Activated T-helper 2 cell treated with anti-CD3 and anti-CD28 coated beads, Interferon-gamma antibody, Interleukin-2, Interleukin-4, amounts not matched to agents 10 μg/mL and 5 μg/mL and 100 μg/mL, durations not matched to agents 14 hours and 24 hours and 36 hours (primary cell): ENCODE measurements around the gene PPP1R14C. TPM values are rescaled to one million over a fixed set of nuclear protein-coding genes. Genes with fewer than 3 reads are reported as not detected.
A peak's percentile ranks its signal among the peaks of the same experiment; 100 is the strongest.
"Not testable (repeated sequence)": the region's sequence is repeated elsewhere in the genome, so short reads cannot be mapped to it uniquely, and the experiment has no call there.

Experiments used
- DNase-seq: peaks from one replicate; pipeline ENCODE4 v3.0.0; 2021; ENCODE audit warnings: low spot score
- H3K27ac Mint-ChIP-seq: one replicate; pipeline ENCODE4 v1.8.0; 2021; ENCODE audit warnings: mixed read lengths
- H3K27me3 Mint-ChIP-seq: one replicate; pipeline ENCODE4 v1.8.0; 2021; ENCODE audit warnings: low read depth, mixed read lengths
- H3K36me3 Mint-ChIP-seq: one replicate; pipeline ENCODE4 v1.8.0; 2021; ENCODE audit warnings: low read depth, mixed read lengths
- H3K4me1 Mint-ChIP-seq: one replicate; pipeline ENCODE4 v1.8.0; 2021; ENCODE audit warnings: low read depth, mixed read lengths
- H3K4me3 Mint-ChIP-seq: one replicate; pipeline ENCODE4 v1.8.0; 2021; ENCODE audit warnings: low read depth, mild to moderate bottlenecking, moderate library complexity, mixed read lengths
- H3K9me3 Mint-ChIP-seq: one replicate; pipeline ENCODE4 v1.8.0; 2021; ENCODE audit warnings: mixed read lengths
- intact Hi-C: fragments of 100-400 bp; cut with micrococcal nuclease; formaldehyde crosslinking; loops from one replicate; pipeline ENCODE4 v1.15.1; 2023
- total RNA-seq: library from RNA; stranded (reverse); gene quantifications from 2 replicates; pipeline ENCODE4 v1.2.3, GENCODE V29; 2022

The PPP1R14C gene
- total RNA-seq, 1 donor from 2014 or later = 0.23 TPM

- Mint-ChIP-seq H3K36me3 (peaks cover 3% of the 10 kb centered on the region), H3K4me3 (no peak overlapping the region), H3K4me1 (peaks cover 51% of the 10 kb centered on the region), H3K27ac (no peak overlapping the region), H3K27me3 (peaks cover 6% of the 10 kb centered on the region), H3K9me3 (peaks cover 11% of the 10 kb centered on the region)
- intact Hi-C loops = no loop called here
- DNase-seq = no peak
Measured at GRCh38 chr6:150238846-150239407, 96.1 kb downstream of the PPP1R14C start.

- H3K9me3 Mint-ChIP-seq = peaks cover 11% of the 10 kb centered on the region
- H3K36me3 Mint-ChIP-seq, DNase-seq, H3K27me3 Mint-ChIP-seq, H3K4me3 Mint-ChIP-seq: not testable (repeated sequence)
- peak overlapping the region; percentile 78 for H3K27ac Mint-ChIP-seq
- intact Hi-C loops = loop anchor here (1.0 to 5.0 kb wide), 4 partner anchors 12 to 176 kb away; no protein-coding TSS in a partner anchor
- H3K4me1 Mint-ChIP-seq = peaks cover 43% of the 10 kb centered on the region
Measured at GRCh38 chr6:150241756-150242155, 98.9 kb downstream of the PPP1R14C start.

- intact Hi-C loops = loop anchor here (5.0 kb wide), 2 partner anchors 59 to 174 kb away; no protein-coding TSS in a partner anchor
- H3K27me3 Mint-ChIP-seq = peaks cover 3% of the 10 kb centered on the region
- no peak for DNase-seq
- H3K36me3 Mint-ChIP-seq = peaks cover 7% of the 10 kb centered on the region
- H3K27ac Mint-ChIP-seq = no peak overlapping the region
- no peak overlapping the region for H3K4me3 Mint-ChIP-seq
- peaks cover 28% of the 10 kb centered on the region for H3K4me1 Mint-ChIP-seq
- H3K9me3 Mint-ChIP-seq = peaks cover 27% of the 10 kb centered on the region
Measured at GRCh38 chr6:150243620-150244314, 100.9 kb downstream of the PPP1R14C start.

GRCh38 chr6:150245148-150245935 lies 102.5 kb downstream of the PPP1R14C start:
- Mint-ChIP-seq H3K4me3 (no peak overlapping the region), H3K36me3 (peaks cover 6% of the 10 kb centered on the region), H3K4me1 (peaks cover 25% of the 10 kb centered on the region), H3K27me3 (peaks cover 3% of the 10 kb centered on the region), H3K27ac (no peak overlapping the region), H3K9me3 (peaks cover 21% of the 10 kb centered on the region)
- no peak for DNase-seq
- intact Hi-C loops = no loop called here

GRCh38 chr6:150247803-150248202 lies 105.0 kb downstream of the PPP1R14C start:
- H3K9me3 Mint-ChIP-seq = peaks cover 25% of the 10 kb centered on the region
- peaks cover 15% of the 10 kb centered on the region for H3K4me1 Mint-ChIP-seq
- no peak overlapping the region for H3K4me3 Mint-ChIP-seq
- peaks cover 5% of the 10 kb centered on the region for H3K27me3 Mint-ChIP-seq
- intact Hi-C loops = no loop called here
- no peak for DNase-seq
- no peak overlapping the region for H3K27ac Mint-ChIP-seq
- H3K36me3 Mint-ChIP-seq = peaks cover 13% of the 10 kb centered on the region

GRCh38 chr6:150248300-150248699 lies 105.5 kb downstream of the PPP1R14C start:
- Mint-ChIP-seq H3K4me1 (peaks cover 20% of the 10 kb centered on the region), H3K27me3 (peaks cover 5% of the 10 kb centered on the region), H3K36me3 (peaks cover 13% of the 10 kb centered on the region), H3K27ac (no peak overlapping the region), H3K4me3 (no peak overlapping the region), H3K9me3 (peaks cover 25% of the 10 kb centered on the region)
- DNase-seq = no peak
- intact Hi-C loops = no loop called here

GRCh38 chr6:150249261-150249660 lies 106.4 kb downstream of the PPP1R14C start:
- DNase-seq = no peak
- no peak overlapping the region for H3K27ac Mint-ChIP-seq
- H3K4me1 Mint-ChIP-seq = peaks cover 23% of the 10 kb centered on the region
- intact Hi-C loops = no loop called here
- H3K4me3 Mint-ChIP-seq = no peak overlapping the region
- H3K27me3 Mint-ChIP-seq = peaks cover 5% of the 10 kb centered on the region
- peaks cover 25% of the 10 kb centered on the region for H3K9me3 Mint-ChIP-seq
- H3K36me3 Mint-ChIP-seq = peaks cover 13% of the 10 kb centered on the region

- H3K27ac Mint-ChIP-seq = no peak overlapping the region
- H3K27me3 Mint-ChIP-seq = peaks cover 4% of the 10 kb centered on the region
- DNase-seq = no peak
- peaks cover 25% of the 10 kb centered on the region for H3K9me3 Mint-ChIP-seq
- peaks cover 13% of the 10 kb centered on the region for H3K36me3 Mint-ChIP-seq
- H3K4me3 Mint-ChIP-seq = no peak overlapping the region
- intact Hi-C loops = no loop called here
- H3K4me1 Mint-ChIP-seq = peaks cover 31% of the 10 kb centered on the region
Measured at GRCh38 chr6:150250826-150251225, 108.0 kb downstream of the PPP1R14C start.

- Mint-ChIP-seq H3K27me3 (peaks cover 4% of the 10 kb centered on the region), H3K4me3 (no peak overlapping the region), H3K36me3 (peaks cover 13% of the 10 kb centered on the region), H3K27ac (no peak overlapping the region), H3K4me1 (peaks cover 39% of the 10 kb centered on the region), H3K9me3 (peaks cover 25% of the 10 kb centered on the region)
- no peak for DNase-seq
- intact Hi-C loops = no loop called here
Measured at GRCh38 chr6:150251566-150252186, 108.8 kb downstream of the PPP1R14C start.

GRCh38 chr6:150252714-150253444 lies 110.0 kb downstream of the PPP1R14C start:
- peaks cover 15% of the 10 kb centered on the region for H3K9me3 Mint-ChIP-seq
- peaks cover 48% of the 10 kb centered on the region for H3K4me1 Mint-ChIP-seq
- no peak for DNase-seq
- H3K4me3 Mint-ChIP-seq = no peak overlapping the region
- peaks cover 11% of the 10 kb centered on the region for H3K36me3 Mint-ChIP-seq
- intact Hi-C loops = loop anchor here (1.0 kb wide), 1 partner anchor 11 kb away; no protein-coding TSS in a partner anchor
- H3K27me3 Mint-ChIP-seq = peaks cover 4% of the 10 kb centered on the region
- peak overlapping the region; percentile 8 for H3K27ac Mint-ChIP-seq

- Mint-ChIP-seq H3K27me3 (peaks cover 4% of the 10 kb centered on the region), H3K36me3 (peaks cover 11% of the 10 kb centered on the region), H3K27ac (no peak overlapping the region), H3K9me3 (peaks cover 9% of the 10 kb centered on the region), H3K4me3 (no peak overlapping the region), H3K4me1 (peaks cover 48% of the 10 kb centered on the region)
- intact Hi-C loops = loop anchor here (1.0 kb wide), 1 partner anchor 11 kb away; no protein-coding TSS in a partner anchor
- no peak for DNase-seq
Measured at GRCh38 chr6:150253489-150253888, 110.6 kb downstream of the PPP1R14C start.

GRCh38 chr6:150254770-150255169 lies 111.9 kb downstream of the PPP1R14C start:
- Mint-ChIP-seq H3K9me3 (peaks cover 11% of the 10 kb centered on the region), H3K27ac (peak overlapping the region; percentile 74), H3K27me3 (peaks cover 2% of the 10 kb centered on the region), H3K4me1 (peaks cover 48% of the 10 kb centered on the region), H3K36me3 (peaks cover 7% of the 10 kb centered on the region), H3K4me3 (no peak overlapping the region)
- DNase-seq = no peak
- intact Hi-C loops = loop anchor here (2.0 to 5.0 kb wide), 4 partner anchors 48 to 163 kb away; no protein-coding TSS in a partner anchor
